Measurements from ENCODE around the gene FYN.

FYN gene

DNA sequence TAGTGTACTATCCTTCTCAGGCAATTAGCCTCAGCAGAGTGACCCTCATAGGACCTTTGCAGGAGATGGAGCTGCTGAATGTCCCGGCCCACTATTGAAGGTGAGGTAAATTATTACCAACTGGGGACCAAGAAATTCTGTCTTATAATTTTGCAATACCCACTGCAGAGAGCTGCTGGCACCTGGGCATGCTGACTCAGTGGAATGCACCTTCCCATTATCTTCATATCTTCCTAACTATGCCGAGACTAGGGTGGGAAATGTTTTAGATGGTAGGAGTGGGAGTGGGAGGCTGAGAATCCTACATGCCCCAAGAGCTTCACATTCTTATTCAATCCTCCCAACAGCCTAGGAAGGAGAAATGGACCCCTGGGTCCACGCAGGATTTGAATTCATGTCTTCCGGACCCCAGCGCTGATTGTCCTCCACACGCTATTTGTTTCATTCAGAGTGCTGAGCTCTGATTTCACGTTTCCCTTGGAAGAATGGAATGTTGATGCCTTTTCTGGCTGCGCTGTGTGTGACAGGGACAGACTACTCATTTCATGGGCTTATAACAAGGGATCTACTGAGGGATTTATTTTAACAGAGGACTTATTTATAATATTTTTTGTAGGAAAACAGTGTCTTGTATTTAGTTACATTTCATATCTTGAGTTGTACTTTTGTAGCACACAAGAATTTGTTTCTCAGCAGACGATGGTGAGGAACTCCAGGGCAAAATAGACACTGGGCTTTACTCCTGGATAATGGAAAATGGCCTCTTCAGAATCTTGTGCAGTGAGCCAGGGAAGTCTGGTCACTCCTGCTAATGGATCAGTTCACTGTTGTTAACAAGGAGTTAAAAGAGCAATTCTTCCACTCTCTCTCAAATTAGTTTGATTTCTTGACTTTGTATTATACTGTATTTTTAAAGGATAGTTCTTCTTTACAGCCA is 66.4 kb downstream of the FYN start:
- H3K9me3 ChIP-seq (ENCODE audit: control insufficient read depth, low read length), result no peaks in the 10 kb centered on the region
- no peak overlapping the region for H3K9ac ChIP-seq (ENCODE audit: low read length)
- H3K36me3 ChIP-seq (ENCODE audit: control insufficient read depth, insufficient read depth, low read length), result no peaks in the 10 kb centered on the region
- peaks cover 10% of the 10 kb centered on the region for H3K4me1 ChIP-seq (ENCODE audit: control insufficient read depth, insufficient read depth, low read length)
- H3K27me3 ChIP-seq (ENCODE audit: control insufficient read depth, insufficient read depth, low read length), result no peaks in the 10 kb centered on the region
- H3K4me3 ChIP-seq (ENCODE audit: low read length), result no peak overlapping the region

DNA sequence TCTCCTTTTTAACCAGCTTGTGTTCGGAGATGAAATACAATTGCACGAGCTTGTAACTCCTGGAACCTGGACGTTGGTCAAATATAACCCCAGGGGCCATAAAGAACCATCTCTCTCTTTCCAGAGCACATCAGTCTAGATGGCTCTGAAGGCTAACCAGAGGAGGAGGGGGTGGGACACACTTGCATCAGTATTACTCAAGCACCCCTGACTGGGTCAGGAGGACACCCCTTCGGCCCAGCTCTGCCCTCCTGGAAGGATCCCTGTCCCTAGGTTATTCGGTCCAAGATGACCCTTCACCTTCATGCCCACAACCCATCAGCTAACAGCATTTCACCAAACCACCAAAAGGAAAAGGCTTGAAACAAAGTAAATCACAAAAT is 67.1 kb downstream of the FYN start:
- no peaks in the 10 kb centered on the region for H3K36me3 ChIP-seq (ENCODE audit: control insufficient read depth, insufficient read depth, low read length)
- H3K4me3 ChIP-seq (ENCODE audit: low read length), result no peak overlapping the region
- no peaks in the 10 kb centered on the region for H3K27me3 ChIP-seq (ENCODE audit: control insufficient read depth, insufficient read depth, low read length)
- H3K9me3 ChIP-seq (ENCODE audit: control insufficient read depth, low read length), result no peaks in the 10 kb centered on the region
- H3K9ac ChIP-seq (ENCODE audit: low read length), result no peak overlapping the region
- peaks cover 10% of the 10 kb centered on the region for H3K4me1 ChIP-seq (ENCODE audit: control insufficient read depth, insufficient read depth, low read length)

DNA sequence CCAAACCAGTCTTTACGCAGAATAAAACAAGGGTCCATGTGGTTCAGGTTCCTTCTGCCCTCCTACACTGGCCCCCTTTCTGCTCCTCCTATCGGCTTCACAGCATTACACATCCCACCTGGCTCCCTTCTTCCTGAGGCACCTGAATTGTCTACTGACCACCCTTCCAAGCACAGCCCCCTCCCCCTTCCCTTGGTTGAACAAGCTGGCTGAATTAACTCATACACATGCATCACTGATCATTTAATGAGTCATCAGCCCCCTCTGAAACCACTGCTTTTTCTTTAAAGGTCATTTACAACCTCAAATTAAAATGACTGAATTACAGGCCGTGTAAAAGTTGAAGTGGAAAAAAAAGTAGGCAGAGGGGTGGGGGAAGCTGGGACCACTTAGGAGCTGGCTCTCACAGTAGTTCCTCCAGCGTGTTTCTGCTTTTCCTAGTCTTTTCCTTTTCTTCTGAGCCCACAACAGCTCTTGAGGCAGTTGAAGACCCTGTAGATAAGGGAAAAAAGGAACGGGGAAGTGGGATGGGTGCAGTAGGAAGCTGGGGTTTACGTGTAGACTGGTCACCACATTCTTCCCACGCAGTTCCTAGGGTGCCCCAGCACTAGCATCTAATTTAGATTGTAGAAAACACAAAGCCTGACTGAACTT is 67.6 kb downstream of the FYN start:
- no peaks in the 10 kb centered on the region for H3K36me3 ChIP-seq (ENCODE audit: control insufficient read depth, insufficient read depth, low read length)
- no peak overlapping the region for H3K4me3 ChIP-seq (ENCODE audit: low read length)
- H3K9me3 ChIP-seq (ENCODE audit: control insufficient read depth, low read length), result no peaks in the 10 kb centered on the region
- H3K4me1 ChIP-seq (ENCODE audit: control insufficient read depth, insufficient read depth, low read length), result peaks cover 10% of the 10 kb centered on the region
- no peaks in the 10 kb centered on the region for H3K27me3 ChIP-seq (ENCODE audit: control insufficient read depth, insufficient read depth, low read length)
- H3K9ac ChIP-seq (ENCODE audit: low read length), result no peak overlapping the region

DNA sequence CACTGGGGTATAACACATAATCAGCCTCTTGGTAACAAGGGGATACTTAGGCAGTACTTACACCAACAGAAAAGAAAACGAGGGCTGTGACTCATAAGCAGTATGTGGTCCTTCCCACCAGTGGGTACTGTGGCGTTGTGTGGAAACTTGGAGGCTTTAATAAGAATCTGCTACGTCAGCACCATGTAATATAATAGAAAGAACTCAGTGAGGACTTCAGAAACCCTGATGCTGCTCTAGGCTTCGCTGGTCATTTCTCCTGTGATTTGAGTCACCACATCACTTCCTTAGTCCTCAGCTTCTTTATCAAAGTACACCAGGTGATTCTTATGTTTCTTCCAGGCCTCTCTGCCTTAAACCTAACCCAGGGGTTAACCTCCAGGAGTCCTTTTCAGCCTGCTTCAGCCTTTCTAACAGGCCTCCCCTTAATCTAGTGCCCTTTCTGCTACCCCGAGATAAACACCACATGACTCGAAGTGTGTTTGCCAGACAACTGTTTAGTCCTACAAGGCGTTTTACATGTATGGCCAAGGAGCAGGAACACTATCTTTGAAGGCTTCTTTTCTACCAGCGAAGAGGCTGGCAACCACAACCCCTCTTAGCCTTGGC is 68.5 kb downstream of the FYN start:
- Histone ChIP-seq H3K4me1 (ENCODE audit: control insufficient read depth, insufficient read depth, low read length) (peaks cover 10% of the 10 kb centered on the region), H3K36me3 (ENCODE audit: control insufficient read depth, insufficient read depth, low read length) (no peaks in the 10 kb centered on the region), H3K4me3 (ENCODE audit: low read length) (no peak overlapping the region), H3K27me3 (ENCODE audit: control insufficient read depth, insufficient read depth, low read length) (no peaks in the 10 kb centered on the region), H3K9ac (ENCODE audit: low read length) (no peak overlapping the region), H3K9me3 (ENCODE audit: control insufficient read depth, low read length) (no peaks in the 10 kb centered on the region)

DNA sequence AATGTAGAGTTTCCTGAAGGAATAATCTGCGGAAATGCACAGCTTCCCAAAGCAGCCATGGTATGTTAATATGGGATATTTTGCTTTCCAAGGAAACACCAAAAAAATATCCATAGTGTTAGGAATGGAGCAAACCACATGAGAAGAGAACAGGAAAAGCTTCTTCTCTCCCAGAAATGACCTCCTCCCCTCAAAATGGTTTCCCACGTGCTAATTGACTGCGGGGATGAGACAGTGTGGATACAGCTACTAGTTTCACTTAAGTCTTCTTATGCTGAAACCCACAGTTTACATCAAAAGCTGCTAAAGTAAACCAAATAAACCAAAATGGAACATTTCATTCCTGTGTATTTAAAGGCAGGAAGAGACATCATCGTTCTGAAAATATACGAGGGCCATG is 69.4 kb downstream of the FYN start:
- H3K36me3 ChIP-seq (ENCODE audit: control insufficient read depth, insufficient read depth, low read length), result no peaks in the 10 kb centered on the region
- no peak overlapping the region for H3K9ac ChIP-seq (ENCODE audit: low read length)
- peaks cover 10% of the 10 kb centered on the region for H3K4me1 ChIP-seq (ENCODE audit: control insufficient read depth, insufficient read depth, low read length)
- H3K9me3 ChIP-seq (ENCODE audit: control insufficient read depth, low read length), result no peaks in the 10 kb centered on the region
- no peak overlapping the region for H3K4me3 ChIP-seq (ENCODE audit: low read length)
- no peaks in the 10 kb centered on the region for H3K27me3 ChIP-seq (ENCODE audit: control insufficient read depth, insufficient read depth, low read length)

DNA sequence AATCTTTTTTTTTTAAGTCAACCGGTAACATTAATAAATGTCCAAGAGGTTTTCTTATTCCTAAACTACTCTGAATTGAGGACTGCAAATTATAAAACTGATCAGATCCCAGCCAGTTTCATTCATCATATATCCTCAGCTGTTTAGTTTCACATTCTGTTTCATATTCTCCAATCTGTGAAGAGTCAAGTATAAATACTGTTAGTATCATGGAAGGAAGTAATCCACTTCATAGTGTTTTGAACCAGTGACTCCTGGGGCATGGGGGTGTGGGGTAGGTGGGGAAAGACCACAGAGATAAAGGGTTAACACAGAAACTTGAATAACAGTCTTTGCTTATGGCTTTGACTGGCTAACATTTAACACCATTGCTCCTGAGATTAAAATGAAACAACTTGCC is 69.9 kb downstream of the FYN start:
- Histone ChIP-seq H3K4me1 (ENCODE audit: control insufficient read depth, insufficient read depth, low read length) (peaks cover 14% of the 10 kb centered on the region), H3K36me3 (ENCODE audit: control insufficient read depth, insufficient read depth, low read length) (no peaks in the 10 kb centered on the region), H3K9ac (ENCODE audit: low read length) (no peak overlapping the region), H3K27me3 (ENCODE audit: control insufficient read depth, insufficient read depth, low read length) (no peaks in the 10 kb centered on the region), H3K9me3 (ENCODE audit: control insufficient read depth, low read length) (no peaks in the 10 kb centered on the region), H3K4me3 (ENCODE audit: low read length) (no peak overlapping the region)

DNA sequence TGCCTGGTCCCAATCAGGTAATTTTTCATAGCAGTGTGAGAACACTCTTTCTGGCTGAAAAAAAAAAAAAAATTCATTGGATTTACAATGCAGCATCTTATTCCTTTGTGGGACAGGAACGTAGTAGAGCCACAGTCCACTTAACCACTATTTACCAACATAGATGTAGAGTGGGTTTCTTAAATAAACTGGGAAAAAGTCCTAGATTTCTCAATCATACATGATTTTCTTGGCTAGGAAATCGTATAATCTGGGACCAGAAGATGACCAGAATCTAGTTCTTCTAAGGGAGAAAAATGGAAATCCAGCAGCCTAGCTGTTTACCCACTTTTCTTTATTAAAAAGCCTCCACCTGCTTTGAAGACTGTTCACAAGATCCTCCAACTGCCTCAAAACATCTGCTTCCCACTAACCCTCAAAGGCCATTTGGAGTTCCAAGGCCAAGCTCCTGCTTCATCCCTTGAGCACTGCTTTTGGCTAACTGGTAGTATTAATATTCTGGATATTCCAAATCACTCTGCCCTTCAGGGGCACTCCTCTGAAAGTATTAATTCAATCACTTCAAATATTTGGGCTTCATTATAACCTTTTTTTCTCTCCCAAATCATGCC is 70.4 kb downstream of the FYN start:
- peaks cover 16% of the 10 kb centered on the region for H3K4me1 ChIP-seq (ENCODE audit: control insufficient read depth, insufficient read depth, low read length)
- no peak overlapping the region for H3K9ac ChIP-seq (ENCODE audit: low read length)
- H3K27me3 ChIP-seq (ENCODE audit: control insufficient read depth, insufficient read depth, low read length), result no peaks in the 10 kb centered on the region
- no peaks in the 10 kb centered on the region for H3K36me3 ChIP-seq (ENCODE audit: control insufficient read depth, insufficient read depth, low read length)
- no peak overlapping the region for H3K4me3 ChIP-seq (ENCODE audit: low read length)
- H3K9me3 ChIP-seq (ENCODE audit: control insufficient read depth, low read length), result no peaks in the 10 kb centered on the region

DNA sequence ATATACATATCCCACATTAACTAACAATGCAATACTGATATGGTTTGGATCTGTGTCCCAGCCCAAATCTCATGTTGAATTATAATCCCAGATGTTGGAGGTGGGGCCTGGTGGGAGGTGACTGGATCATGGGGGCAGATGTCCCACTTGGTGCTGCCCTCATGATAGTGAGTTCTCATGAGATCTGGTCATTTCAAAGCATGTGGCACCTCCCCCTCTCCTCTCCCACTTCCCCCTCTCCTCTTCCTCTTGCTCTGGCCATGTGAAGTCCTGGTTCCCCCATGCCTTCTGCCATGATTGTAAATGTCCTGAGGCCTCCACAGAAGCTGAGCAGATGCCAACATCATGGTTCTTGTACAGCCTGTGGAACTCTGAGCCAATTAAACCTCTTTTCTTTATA is 71.2 kb downstream of the FYN start:
- no peaks in the 10 kb centered on the region for H3K9me3 ChIP-seq (ENCODE audit: control insufficient read depth, low read length)

DNA sequence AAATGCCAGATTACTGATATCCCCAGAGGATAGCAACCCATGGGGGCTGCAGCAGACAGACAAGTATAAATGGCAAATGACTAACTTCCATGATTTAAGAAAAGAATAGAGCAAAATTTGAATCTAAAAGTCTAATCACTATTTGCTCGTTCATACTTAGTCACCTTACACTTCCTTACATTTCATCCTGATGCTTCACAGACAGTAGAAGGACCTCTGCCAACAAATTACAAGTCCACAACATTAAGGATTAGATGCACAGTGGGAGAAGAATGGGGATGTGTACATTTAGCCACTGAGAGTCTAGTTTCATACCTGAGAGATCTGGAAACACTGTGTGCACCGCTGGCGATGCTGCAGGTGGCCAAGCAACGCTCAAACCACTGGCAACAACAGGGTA is 72.4 kb downstream of the FYN start:
- Histone ChIP-seq H3K4me3 (ENCODE audit: low read length) (no peak overlapping the region), H3K27me3 (ENCODE audit: control insufficient read depth, insufficient read depth, low read length) (no peaks in the 10 kb centered on the region), H3K9ac (ENCODE audit: low read length) (no peak overlapping the region), H3K4me1 (ENCODE audit: control insufficient read depth, insufficient read depth, low read length) (peaks cover 16% of the 10 kb centered on the region), H3K36me3 (ENCODE audit: control insufficient read depth, insufficient read depth, low read length) (no peaks in the 10 kb centered on the region), H3K9me3 (ENCODE audit: control insufficient read depth, low read length) (no peaks in the 10 kb centered on the region)

More for the DNA sequence above, 71.2 kb downstream of the FYN start:
- no peaks in the 10 kb centered on the region for H3K27me3 ChIP-seq (ENCODE audit: control insufficient read depth, insufficient read depth, low read length)
- H3K36me3 ChIP-seq (ENCODE audit: control insufficient read depth, insufficient read depth, low read length), result no peaks in the 10 kb centered on the region
- peaks cover 16% of the 10 kb centered on the region for H3K4me1 ChIP-seq (ENCODE audit: control insufficient read depth, insufficient read depth, low read length)
- H3K9ac ChIP-seq (ENCODE audit: low read length), result no peak overlapping the region
- H3K4me3 ChIP-seq (ENCODE audit: low read length), result no peak overlapping the region

DNA sequence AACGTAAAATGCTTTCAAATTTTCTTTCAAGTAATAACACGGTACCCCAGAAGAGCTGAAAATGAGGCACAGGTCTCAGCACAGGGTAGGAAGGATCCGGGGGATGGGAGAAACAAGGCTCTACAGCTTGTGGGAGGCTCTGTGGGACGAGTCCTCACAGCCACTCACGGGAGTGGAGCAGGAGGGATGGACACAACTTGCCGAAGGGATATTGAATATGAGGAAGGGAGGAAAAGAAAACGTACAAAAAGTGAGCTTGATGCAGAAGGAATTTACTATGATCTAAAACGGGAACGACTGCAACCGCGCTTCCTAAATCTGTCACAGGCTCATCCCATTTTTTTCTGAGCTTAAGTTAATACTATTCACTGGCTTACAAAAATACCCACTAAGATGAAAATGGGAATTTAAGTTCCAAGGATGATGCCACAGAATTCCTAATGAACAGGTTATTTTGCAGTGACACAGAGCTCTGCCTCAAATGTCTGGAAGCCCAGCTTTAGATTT is 72.9 kb downstream of the FYN start:
- no peak overlapping the region for H3K4me3 ChIP-seq (ENCODE audit: low read length)

DNA sequence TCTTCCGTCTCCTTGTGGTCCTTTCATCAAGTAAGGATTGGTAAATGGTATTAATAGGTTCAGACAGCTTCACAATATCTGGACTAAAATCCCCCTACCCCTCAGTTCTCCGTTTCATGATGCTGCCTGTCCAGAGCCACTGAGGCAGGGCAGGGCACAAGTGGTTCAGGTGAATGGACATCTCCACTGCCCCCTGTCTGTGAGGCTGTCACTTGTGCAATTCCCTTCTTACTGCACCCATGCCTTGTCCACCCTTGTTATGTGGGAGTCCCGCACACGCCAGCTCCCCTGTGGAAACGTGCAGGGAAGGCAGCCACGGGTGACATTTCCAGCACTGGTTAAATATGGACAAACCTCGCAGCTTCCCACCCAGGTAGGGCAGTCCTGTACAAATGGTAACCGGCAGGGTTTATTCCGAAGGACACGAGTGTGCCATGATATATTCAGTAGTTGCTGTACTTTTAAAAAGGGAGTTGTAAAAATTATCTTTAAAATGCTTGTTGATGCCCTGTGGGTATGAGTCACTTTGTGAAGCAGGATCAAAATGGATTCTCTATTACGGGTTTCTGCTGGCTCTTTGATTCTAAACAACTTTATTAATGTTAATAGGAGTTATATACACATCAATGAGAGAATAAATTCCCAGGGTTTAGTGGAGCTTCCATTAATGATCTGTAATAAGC is 73.5 kb downstream of the FYN start:
- H3K27me3 ChIP-seq (ENCODE audit: control insufficient read depth, insufficient read depth, low read length), result no peaks in the 10 kb centered on the region
- H3K36me3 ChIP-seq (ENCODE audit: control insufficient read depth, insufficient read depth, low read length), result no peaks in the 10 kb centered on the region
- H3K9ac ChIP-seq (ENCODE audit: low read length), result no peak overlapping the region
- H3K4me3 ChIP-seq (ENCODE audit: low read length), result no peak overlapping the region
- H3K4me1 ChIP-seq (ENCODE audit: control insufficient read depth, insufficient read depth, low read length), result peaks cover 10% of the 10 kb centered on the region
- no peaks in the 10 kb centered on the region for H3K9me3 ChIP-seq (ENCODE audit: control insufficient read depth, low read length)

More for the DNA sequence above, 72.9 kb downstream of the FYN start:
- Histone ChIP-seq H3K4me1 (ENCODE audit: control insufficient read depth, insufficient read depth, low read length) (peaks cover 16% of the 10 kb centered on the region), H3K36me3 (ENCODE audit: control insufficient read depth, insufficient read depth, low read length) (no peaks in the 10 kb centered on the region), H3K27me3 (ENCODE audit: control insufficient read depth, insufficient read depth, low read length) (no peaks in the 10 kb centered on the region), H3K9me3 (ENCODE audit: control insufficient read depth, low read length) (no peaks in the 10 kb centered on the region), H3K9ac (ENCODE audit: low read length) (no peak overlapping the region)

Measured in mucosa of stomach (tissue), 1 donor.